ENCODE measurements around the gene HNRNPUL1. TPM values are rescaled to one million over a fixed set of nuclear protein-coding genes. Genes with fewer than 3 reads are reported as not detected.
"Not testable (repeated sequence)": the region's sequence is repeated elsewhere in the genome, so short reads cannot be mapped to it uniquely, and the experiment has no call there.

Gene HNRNPUL1
- total RNA-seq, 5 donors from 2014 or later (not counting 1 experiment from before 2014, with no cell fraction given), result 275 to 350 (median 307) TPM

DNA sequence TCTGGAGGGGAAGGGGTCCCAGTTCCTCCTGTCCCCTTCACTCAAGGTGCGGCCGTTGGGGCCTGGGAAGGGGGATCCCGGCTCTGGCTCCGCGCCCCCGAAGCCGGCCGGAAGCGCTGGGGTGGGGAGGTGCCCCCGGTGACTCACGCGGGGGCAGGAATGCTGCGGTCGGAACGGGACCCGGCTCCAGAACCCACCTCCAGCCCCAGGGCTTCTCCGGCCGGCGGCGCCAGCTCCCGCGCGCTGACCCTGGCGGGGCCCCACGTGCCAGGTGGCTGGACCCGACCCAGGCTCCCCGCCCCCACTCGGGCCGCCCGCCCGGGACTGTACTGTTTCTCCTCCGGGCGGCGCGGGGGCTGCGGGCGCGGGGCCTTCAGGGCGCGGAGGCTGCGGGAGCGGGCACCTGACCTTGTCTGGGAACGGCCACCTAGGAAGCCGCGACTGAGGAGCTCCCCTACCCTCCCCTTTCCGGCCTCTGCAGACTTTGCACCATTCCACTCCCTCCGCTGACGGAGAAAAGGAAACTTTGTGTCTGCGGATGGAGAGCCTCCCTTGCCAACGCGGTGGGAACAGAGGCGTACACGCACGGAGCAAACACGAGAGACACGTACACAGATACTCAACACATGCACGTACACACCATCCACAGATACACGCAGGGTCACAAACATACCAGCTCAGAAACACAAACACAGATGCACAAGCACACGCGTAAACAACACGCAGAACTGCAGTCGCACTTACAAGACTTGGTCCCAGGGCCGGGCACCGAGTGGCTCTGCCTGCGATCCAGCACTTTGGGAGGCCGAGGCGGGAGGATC is 37.9 kb upstream of the HNRNPUL1 start:
- H3K4me3 Mint-ChIP-seq, result peak overlapping the region; percentile 78 to 89 (median 81)
- POLR2A ChIA-PET, result no interaction called here
- Histone ChIP-seq H3K27ac (ENCODE audit: low read length) (no peak overlapping the region), H3K4me3 (ENCODE audit: control insufficient read depth in 1 of 2, extremely low read depth in 1 of 2, low read length in 1 of 2) (peak overlapping the region; percentile 48 to 87), H3K9me3 (no peaks in the 10 kb centered on the region), H3K36me3 (ENCODE audit: control insufficient read depth in 2 of 2, extremely low read depth in 1 of 2, insufficient read depth in 1 of 2, low read length in 1 of 2) (no peaks in the 10 kb centered on the region), H3K27me3 (replicated peaks in 1 of 2; ENCODE audit: control insufficient read depth in 2 of 2, extremely low read depth in 1 of 2, insufficient read depth in 2 of 2, low read length in 1 of 2) (peaks cover 0 to 48% of the 10 kb centered on the region in 2 experiments), H3K4me1 (ENCODE audit: control insufficient read depth in 1 of 2, extremely low read depth in 1 of 2, insufficient read depth in 2 of 2, low read length in 2 of 2) (peaks cover 6 to 12% of the 10 kb centered on the region in 2 experiments)
- H3K27ac Mint-ChIP-seq, result peak overlapping the region; percentile 81 to 84
- H3K36me3 Mint-ChIP-seq, result no peaks in the 10 kb centered on the region
- CTCF ChIA-PET, result no interaction called here
- H3K27me3 Mint-ChIP-seq, result peaks cover under 1 to 11% of the 10 kb centered on the region in 2 donors
- 2% methylated on average over 61 of the region's 67 CpGs for WGBS (ENCODE audit: insufficient coverage)
- H3K9me3 Mint-ChIP-seq, result no peaks in the 10 kb centered on the region
- ATAC-seq (replicated peaks in 1 of 4), result peak; percentile 64 to 79 (median 70)
- peaks cover 15 to 24% (median 19%) of the 10 kb centered on the region in 3 donors for H3K4me1 Mint-ChIP-seq
- peak in 32 of 35 experiments; percentile 5 to 57 (median 28) for DNase-seq

GRCh38 chr19:41226874-41227390 is 37.2 kb upstream of the HNRNPUL1 start:
- DNase-seq (peak in 3 of 35 experiments; percentile 9 to 27 (median 11)), ATAC-seq (replicated peaks in 1 of 4) (peak in 1 of 4 experiments; percentile 35)
- CTCF ChIA-PET, result no interaction called here
- peak overlapping the region; percentile 77 to 89 (median 81) for H3K4me3 Mint-ChIP-seq
- Histone ChIP-seq H3K9me3 (no peaks in the 10 kb centered on the region), H3K27ac (ENCODE audit: low read length) (no peak overlapping the region), H3K27me3 (replicated peaks in 1 of 2; ENCODE audit: control insufficient read depth in 2 of 2, extremely low read depth in 1 of 2, insufficient read depth in 2 of 2, low read length in 1 of 2) (peaks cover 0 to 42% of the 10 kb centered on the region in 2 experiments), H3K4me3 (ENCODE audit: control insufficient read depth in 1 of 2, extremely low read depth in 1 of 2, low read length in 1 of 2) (peak overlapping the region; percentile 48 to 87), H3K4me1 (ENCODE audit: control insufficient read depth in 1 of 2, extremely low read depth in 1 of 2, insufficient read depth in 2 of 2, low read length in 2 of 2) (peaks cover 6 to 12% of the 10 kb centered on the region in 2 experiments), H3K36me3 (ENCODE audit: control insufficient read depth in 2 of 2, extremely low read depth in 1 of 2, insufficient read depth in 1 of 2, low read length in 1 of 2) (no peaks in the 10 kb centered on the region)
- no peaks in the 10 kb centered on the region for H3K36me3 Mint-ChIP-seq
- H3K4me1 Mint-ChIP-seq, result peaks cover 15 to 24% (median 19%) of the 10 kb centered on the region in 3 donors
- H3K27me3 Mint-ChIP-seq, result peaks cover 0 to 9% of the 10 kb centered on the region in 2 donors
- no peaks in the 10 kb centered on the region for H3K9me3 Mint-ChIP-seq
- WGBS (ENCODE audit: insufficient coverage), result 80% methylated on average over 3 of the region's 9 CpGs
- peak overlapping the region; percentile 81 to 84 for H3K27ac Mint-ChIP-seq
- POLR2A ChIA-PET, result no interaction called here

- WGBS (ENCODE audit: insufficient coverage), result 100% methylated on average over 1 of the region's 3 CpGs
- no peak for ATAC-seq (replicated peaks in 1 of 4)
- H3K36me3 ChIP-seq (ENCODE audit: control insufficient read depth in 2 of 2, extremely low read depth in 1 of 2, insufficient read depth in 1 of 2, low read length in 1 of 2), result no peaks in the 10 kb centered on the region
- DNase-seq, result no peak
- H3K9me3 ChIP-seq, result no peaks in the 10 kb centered on the region
- H3K36me3 Mint-ChIP-seq, result no peaks in the 10 kb centered on the region
- H3K4me1 ChIP-seq (ENCODE audit: control insufficient read depth in 1 of 2, extremely low read depth in 1 of 2, insufficient read depth in 2 of 2, low read length in 2 of 2), result peaks cover 6 to 12% of the 10 kb centered on the region in 2 experiments
- H3K27me3 Mint-ChIP-seq, result peaks cover 0 to 7% of the 10 kb centered on the region in 2 donors
- no peak overlapping the region for H3K4me3 Mint-ChIP-seq
- H3K4me1 Mint-ChIP-seq, result peaks cover 15 to 19% (median 19%) of the 10 kb centered on the region in 3 donors
- no peak overlapping the region for H3K4me3 ChIP-seq (ENCODE audit: control insufficient read depth in 1 of 2, extremely low read depth in 1 of 2, low read length in 1 of 2)
- CTCF ChIA-PET, result no interaction called here
- no peaks in the 10 kb centered on the region for H3K9me3 Mint-ChIP-seq
- no peak overlapping the region for H3K27ac ChIP-seq (ENCODE audit: low read length)
- POLR2A ChIA-PET, result no interaction called here
- no peak overlapping the region for H3K27ac Mint-ChIP-seq
- peaks cover 0 to 48% of the 10 kb centered on the region in 2 experiments for H3K27me3 ChIP-seq (replicated peaks in 1 of 2; ENCODE audit: control insufficient read depth in 2 of 2, extremely low read depth in 1 of 2, insufficient read depth in 2 of 2, low read length in 1 of 2)
These were observed 35.7 kb upstream of the HNRNPUL1 start for GRCh38 chr19:41228486-41228885.

GRCh38 chr19:41229338-41229737 is 34.8 kb upstream of the HNRNPUL1 start:
- ATAC-seq (replicated peaks in 1 of 4); H3K27ac ChIP-seq (ENCODE audit: low read length); H3K4me3 ChIP-seq (ENCODE audit: control insufficient read depth in 1 of 2, extremely low read depth in 1 of 2, low read length in 1 of 2); H3K4me3 Mint-ChIP-seq; H3K27ac Mint-ChIP-seq; DNase-seq; H3K36me3 Mint-ChIP-seq; CTCF ChIA-PET; H3K9me3 ChIP-seq; H3K36me3 ChIP-seq (ENCODE audit: control insufficient read depth in 2 of 2, extremely low read depth in 1 of 2, insufficient read depth in 1 of 2, low read length in 1 of 2); POLR2A ChIA-PET; H3K9me3 Mint-ChIP-seq; H3K27me3 Mint-ChIP-seq: not testable (repeated sequence)
- peaks cover 0 to 48% of the 10 kb centered on the region in 2 experiments for H3K27me3 ChIP-seq (replicated peaks in 1 of 2; ENCODE audit: control insufficient read depth in 2 of 2, extremely low read depth in 1 of 2, insufficient read depth in 2 of 2, low read length in 1 of 2)
- peaks cover 15 to 19% (median 15%) of the 10 kb centered on the region in 3 donors for H3K4me1 Mint-ChIP-seq
- WGBS (ENCODE audit: insufficient coverage), result 100% methylated on average over 2 of the region's 5 CpGs
- peaks cover 6 to 12% of the 10 kb centered on the region in 2 experiments for H3K4me1 ChIP-seq (ENCODE audit: control insufficient read depth in 1 of 2, extremely low read depth in 1 of 2, insufficient read depth in 2 of 2, low read length in 2 of 2)

DNA sequence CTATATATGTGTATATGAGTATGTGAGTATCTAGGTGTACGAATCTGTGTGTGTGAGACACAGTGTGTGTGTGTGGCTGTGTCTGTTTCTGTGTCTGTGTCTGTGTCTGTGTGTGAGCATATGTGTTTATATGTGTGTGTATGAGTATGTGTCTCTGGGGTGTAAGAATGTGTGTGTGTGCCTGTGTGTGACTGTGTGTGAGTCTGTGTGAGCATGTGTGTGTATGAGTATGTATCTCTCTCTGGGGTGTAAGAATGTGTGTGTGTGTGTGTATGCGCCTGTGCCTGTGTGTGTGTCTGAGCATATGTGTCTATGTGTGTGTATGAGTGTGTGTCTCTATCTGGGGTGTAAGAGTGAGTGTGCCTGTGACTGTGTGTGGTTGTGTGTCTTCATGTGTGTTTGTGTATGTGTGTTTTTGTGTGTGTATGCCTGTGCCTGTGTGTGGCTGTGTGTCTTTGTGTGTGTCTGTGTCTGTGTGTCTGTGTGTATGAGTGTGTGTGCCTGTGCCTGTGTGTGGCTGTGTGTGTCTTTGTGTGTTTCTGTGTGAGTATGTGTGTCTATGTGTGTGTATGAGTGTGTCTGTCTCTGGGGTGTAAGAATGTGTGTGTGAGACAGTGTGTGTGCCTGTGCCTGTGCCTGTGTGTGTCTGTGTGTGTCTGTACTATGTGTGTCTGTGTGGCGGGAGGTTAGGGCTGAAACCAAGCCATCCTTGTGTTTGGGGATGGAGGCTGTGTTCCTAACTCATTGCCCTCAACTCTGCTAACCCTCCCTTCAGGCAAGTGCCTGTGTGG is 33.9 kb upstream of the HNRNPUL1 start:
- DNase-seq (no peak), ATAC-seq (replicated peaks in 1 of 4) (no peak)
- no peaks in the 10 kb centered on the region for H3K9me3 Mint-ChIP-seq
- POLR2A ChIA-PET, result no interaction called here
- no peaks in the 10 kb centered on the region for H3K9me3 ChIP-seq
- WGBS (ENCODE audit: insufficient coverage), result 94% methylated on average over 2 of the region's 3 CpGs
- H3K4me1 Mint-ChIP-seq, result peaks cover 14 to 19% (median 15%) of the 10 kb centered on the region in 3 donors
- CTCF ChIA-PET, result no interaction called here
- no peak overlapping the region for H3K27ac Mint-ChIP-seq
- H3K27me3 Mint-ChIP-seq, result peaks cover 0 to 7% of the 10 kb centered on the region in 2 donors
- H3K36me3 ChIP-seq (ENCODE audit: control insufficient read depth in 2 of 2, extremely low read depth in 1 of 2, insufficient read depth in 1 of 2, low read length in 1 of 2), result no peaks in the 10 kb centered on the region
- no peak overlapping the region for H3K4me3 Mint-ChIP-seq
- peaks cover 0 to 44% of the 10 kb centered on the region in 2 experiments for H3K27me3 ChIP-seq (replicated peaks in 1 of 2; ENCODE audit: control insufficient read depth in 2 of 2, extremely low read depth in 1 of 2, insufficient read depth in 2 of 2, low read length in 1 of 2)
- H3K36me3 Mint-ChIP-seq, result no peaks in the 10 kb centered on the region
- no peak overlapping the region for H3K27ac ChIP-seq (ENCODE audit: low read length)
- no peak overlapping the region for H3K4me3 ChIP-seq (ENCODE audit: control insufficient read depth in 1 of 2, extremely low read depth in 1 of 2, low read length in 1 of 2)
- peaks cover 6 to 12% of the 10 kb centered on the region in 2 experiments for H3K4me1 ChIP-seq (ENCODE audit: control insufficient read depth in 1 of 2, extremely low read depth in 1 of 2, insufficient read depth in 2 of 2, low read length in 2 of 2)

DNA sequence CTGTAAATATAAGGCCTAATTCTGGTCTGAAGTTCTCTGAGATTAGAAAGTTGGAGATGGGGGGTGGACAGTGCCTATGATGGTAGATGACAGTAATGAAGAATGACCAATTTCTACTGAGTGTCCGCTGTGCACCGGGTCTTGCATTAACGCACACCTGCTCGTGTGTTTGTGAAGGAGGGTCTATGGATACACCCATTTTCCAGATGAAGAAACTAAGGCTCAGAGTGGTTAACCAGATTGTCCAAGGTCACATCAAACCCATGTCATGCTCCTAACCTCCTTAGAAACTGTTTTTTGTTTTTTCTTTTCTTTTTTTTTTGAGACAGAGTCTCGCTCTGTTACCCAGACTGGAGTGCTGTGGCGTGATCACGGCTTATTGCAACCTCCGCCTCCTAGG is 31.5 kb upstream of the HNRNPUL1 start:
- Histone ChIP-seq H3K9me3 (no peaks in the 10 kb centered on the region), H3K4me1 (ENCODE audit: control insufficient read depth in 1 of 2, extremely low read depth in 1 of 2, insufficient read depth in 2 of 2, low read length in 2 of 2) (no peaks in the 10 kb centered on the region), H3K27ac (ENCODE audit: low read length) (no peak overlapping the region), H3K4me3 (ENCODE audit: control insufficient read depth in 1 of 2, extremely low read depth in 1 of 2, low read length in 1 of 2) (no peak overlapping the region), H3K36me3 (ENCODE audit: control insufficient read depth in 2 of 2, extremely low read depth in 1 of 2, insufficient read depth in 1 of 2, low read length in 1 of 2) (no peaks in the 10 kb centered on the region), H3K27me3 (replicated peaks in 1 of 2; ENCODE audit: control insufficient read depth in 2 of 2, extremely low read depth in 1 of 2, insufficient read depth in 2 of 2, low read length in 1 of 2) (peaks cover 0 to 29% of the 10 kb centered on the region in 2 experiments)
- DNase-seq (no peak), ATAC-seq (replicated peaks in 1 of 4) (no peak)
- H3K4me3 Mint-ChIP-seq, result no peak overlapping the region
- CTCF ChIA-PET, result interaction anchor here in 1 of 2 donors (0.7 kb wide), 1 partner anchor 16 kb away, joined by 3 read pairs; no protein-coding TSS in a partner anchor
- H3K36me3 Mint-ChIP-seq, result no peaks in the 10 kb centered on the region
- POLR2A ChIA-PET, result no interaction called here
- no peak overlapping the region for H3K27ac Mint-ChIP-seq
- H3K9me3 Mint-ChIP-seq, result no peaks in the 10 kb centered on the region
- H3K4me1 Mint-ChIP-seq, result no peaks in the 10 kb centered on the region
- WGBS (ENCODE audit: insufficient coverage), result 83% methylated on average over 2 of the region's 8 CpGs
- H3K27me3 Mint-ChIP-seq, result peaks cover 0 to 3% of the 10 kb centered on the region in 2 donors
